WTC11 (cell line): ENCODE data around the gene POLR2A. TPM values are rescaled to one million over a fixed set of nuclear protein-coding genes. Genes with fewer than 3 reads are reported as not detected.

ENCODE experiments used
- ATAC-seq: fragments of 200-7000 bp; cut with Tn5 transposase; 2 replicates; pipeline ENCODE4 v1.10.0; 2021; ENCODE audit warnings: mild to moderate bottlenecking, moderate library complexity
- CTCF ChIA-PET: fragments of 300-600 bp; sonication (Branson Sonifier 250); formaldehyde crosslinking; loops from one replicate; lab custom pipeline; 2021; ENCODE audit warnings: antibody characterized with exemption; lab: Charles Lee
- POLR2A ChIA-PET: fragments of 350-600 bp; sonication (Branson Sonifier 250); formaldehyde crosslinking; loops from one replicate; lab custom pipeline; 2021; ENCODE audit warnings: antibody characterized with exemption; lab: Charles Lee
- DNase-seq: peaks from one replicate; pipeline ENCODE4 v3.0.0; 2021; ENCODE audit warnings: low spot score
- H3K27ac Mint-ChIP-seq: 2 replicates; pipeline ENCODE4 v1.8.0; 2021; ENCODE audit warnings: mixed read lengths
- H3K27me3 Mint-ChIP-seq: 2 replicates; pipeline ENCODE4 v1.8.0; 2021; ENCODE audit warnings: low read depth, mild to moderate bottlenecking, moderate library complexity, mixed read lengths
- H3K36me3 Mint-ChIP-seq: 2 replicates; pipeline ENCODE4 v1.8.0; 2021; ENCODE audit warnings: mixed read lengths
- H3K4me1 Mint-ChIP-seq: 2 replicates; pipeline ENCODE4 v1.8.0; 2022; ENCODE audit warnings: mixed read lengths
- H3K4me3 Mint-ChIP-seq: 2 replicates; pipeline ENCODE4 v1.8.0; 2021; ENCODE audit warnings: mild to moderate bottlenecking, moderate library complexity, mixed read lengths
- H3K9me3 Mint-ChIP-seq: 2 replicates; pipeline ENCODE4 v1.8.0; 2021; ENCODE audit warnings: mixed read lengths
- ELF4 ChIP-seq: sonication (generic); formaldehyde crosslinking; IDR thresholded peaks from 2 replicates; pipeline ENCODE4 v1.8.1; 2022; ENCODE audit warnings: low read depth, mild to moderate bottlenecking, moderate library complexity, missing genetic modification reagents
- FOXJ3 ChIP-seq: sonication (generic); formaldehyde crosslinking; IDR thresholded peaks from 2 replicates; pipeline ENCODE4 v1.9.0; 2021; ENCODE audit warnings: missing genetic modification reagents, mild to moderate bottlenecking, borderline replicate concordance
- FOXP1 ChIP-seq: sonication (generic); formaldehyde crosslinking; IDR thresholded peaks from 2 replicates; pipeline ENCODE4 v1.8.0; 2022; ENCODE audit warnings: missing genetic modification reagents, mild to moderate bottlenecking, moderate library complexity, borderline replicate concordance
- MYBL2 ChIP-seq: sonication (generic); formaldehyde crosslinking; IDR thresholded peaks from 2 replicates; pipeline ENCODE4 v1.8.1; 2023; ENCODE audit warnings: mild to moderate bottlenecking, moderate library complexity, missing genetic modification reagents
- OVOL2 ChIP-seq: fragments of 250-450 bp; sonication (Bioruptor Pico); IDR thresholded peaks from 2 replicates; pipeline ENCODE4 v1.9.0; 2021; ENCODE audit warnings: mild to moderate bottlenecking, borderline replicate concordance
- RELA ChIP-seq: sonication (generic); formaldehyde crosslinking; IDR thresholded peaks from 2 replicates; pipeline ENCODE4 v1.8.1; 2022; ENCODE audit warnings: missing genetic modification reagents, mild to moderate bottlenecking, borderline replicate concordance
- SMAD4 ChIP-seq: sonication (generic); formaldehyde crosslinking; IDR thresholded peaks from 2 replicates; pipeline ENCODE4 v1.8.0; 2022; ENCODE audit warnings: mild to moderate bottlenecking, missing genetic modification reagents
- SOX15 ChIP-seq: fragments of 250-450 bp; sonication (Bioruptor Pico); IDR thresholded peaks from 2 replicates; pipeline ENCODE4 v1.9.0; 2021; ENCODE audit warnings: mild to moderate bottlenecking
- TCF7 ChIP-seq: sonication (generic); formaldehyde crosslinking; IDR thresholded peaks from 2 replicates; pipeline ENCODE4 v1.8.0; 2022; ENCODE audit warnings: mild to moderate bottlenecking, low read depth, missing genetic modification reagents, moderate library complexity
- TEAD4 ChIP-seq: sonication (generic); formaldehyde crosslinking; IDR thresholded peaks from 2 replicates; pipeline ENCODE4 v1.8.0; 2022; ENCODE audit warnings: mild to moderate bottlenecking, missing genetic modification reagents
- TP53 ChIP-seq: sonication (generic); formaldehyde crosslinking; IDR thresholded peaks from 2 replicates; pipeline ENCODE4 v1.8.1; 2023; ENCODE audit warnings: mild to moderate bottlenecking, missing genetic modification reagents
- ZNF219 ChIP-seq: sonication (generic); formaldehyde crosslinking; IDR thresholded peaks from 2 replicates; pipeline ENCODE4 v1.8.0; 2023; ENCODE audit warnings: missing genetic modification reagents, mild to moderate bottlenecking, borderline replicate concordance
- ZNF317 ChIP-seq: sonication (generic); formaldehyde crosslinking; IDR thresholded peaks from 2 replicates; pipeline ENCODE4 v1.8.1; 2023; ENCODE audit warnings: low read depth, mild to moderate bottlenecking, moderate library complexity, missing genetic modification reagents, borderline replicate concordance
- total RNA-seq: library from RNA; stranded (reverse); gene quantifications from 3 replicates; pipeline ENCODE4 v1.2.3, GENCODE V29; 2021
- TF ChIP-seq, protein P1 (sequence below): sonication (generic); formaldehyde crosslinking; IDR thresholded peaks from 2 replicates; pipeline ENCODE4 v1.8.0; 2023; ENCODE audit warnings: missing genetic modification reagents, mild to moderate bottlenecking, borderline replicate concordance
- TF ChIP-seq, protein P2 (sequence below): sonication (generic); formaldehyde crosslinking; IDR thresholded peaks from 2 replicates; pipeline ENCODE4 v1.8.1; 2023; ENCODE audit warnings: mild to moderate bottlenecking, missing genetic modification reagents, moderate library complexity
- TF ChIP-seq, protein P3 (sequence below): sonication (generic); formaldehyde crosslinking; IDR thresholded peaks from 2 replicates; pipeline ENCODE4 v1.8.1; 2022; ENCODE audit warnings: mild to moderate bottlenecking, moderate library complexity, missing genetic modification reagents
- TF ChIP-seq, protein P4 (sequence below): sonication (generic); formaldehyde crosslinking; IDR thresholded peaks from 2 replicates; pipeline ENCODE4 v1.8.0; 2022; ENCODE audit warnings: mild to moderate bottlenecking, missing genetic modification reagents
- TF ChIP-seq, protein P5 (sequence below): sonication (generic); formaldehyde crosslinking; IDR thresholded peaks from 2 replicates; pipeline ENCODE4 v1.8.1; 2022; ENCODE audit warnings: mild to moderate bottlenecking, missing genetic modification reagents, moderate library complexity, borderline replicate concordance
- TF ChIP-seq, protein P6 (sequence below): fragments of 250-450 bp; sonication (Bioruptor Pico); IDR thresholded peaks from 2 replicates; pipeline ENCODE4 v1.9.0; 2021; ENCODE audit warnings: mild to moderate bottlenecking
- TF ChIP-seq, protein P7 (sequence below): sonication (generic); formaldehyde crosslinking; conservative IDR thresholded peaks from 2 replicates; pipeline ENCODE4 v1.8.1; 2022; ENCODE audit warnings: mild to moderate bottlenecking, missing genetic modification reagents
- TF ChIP-seq, protein P8 (sequence below): sonication (generic); formaldehyde crosslinking; IDR thresholded peaks from 2 replicates; pipeline ENCODE4 v1.8.1; 2023; ENCODE audit warnings: mild to moderate bottlenecking, missing genetic modification reagents

POLR2A gene
- total RNA-seq, 1 experiment from 2014 or later = 170 TPM

DNA sequence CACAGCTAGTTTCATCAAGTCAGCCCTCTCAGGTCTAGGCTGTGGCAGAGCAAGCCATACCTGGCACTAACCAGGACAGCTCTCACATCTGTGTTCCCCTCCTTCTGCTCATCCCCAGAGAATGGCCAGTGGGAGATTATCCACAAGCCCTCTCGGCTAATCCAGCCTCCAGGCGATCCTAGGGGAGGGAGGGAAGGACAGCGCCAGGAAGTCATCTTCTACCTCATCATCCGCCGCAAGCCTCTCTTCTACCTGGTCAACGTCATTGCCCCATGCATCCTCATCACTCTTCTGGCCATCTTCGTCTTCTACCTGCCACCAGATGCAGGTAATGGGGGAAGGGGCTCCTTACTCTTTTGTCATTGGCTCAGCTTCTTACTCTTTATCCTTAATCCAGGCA lies 35.7 kb upstream of the POLR2A start (continued):
- TF ChIP-seq, protein P1, sequence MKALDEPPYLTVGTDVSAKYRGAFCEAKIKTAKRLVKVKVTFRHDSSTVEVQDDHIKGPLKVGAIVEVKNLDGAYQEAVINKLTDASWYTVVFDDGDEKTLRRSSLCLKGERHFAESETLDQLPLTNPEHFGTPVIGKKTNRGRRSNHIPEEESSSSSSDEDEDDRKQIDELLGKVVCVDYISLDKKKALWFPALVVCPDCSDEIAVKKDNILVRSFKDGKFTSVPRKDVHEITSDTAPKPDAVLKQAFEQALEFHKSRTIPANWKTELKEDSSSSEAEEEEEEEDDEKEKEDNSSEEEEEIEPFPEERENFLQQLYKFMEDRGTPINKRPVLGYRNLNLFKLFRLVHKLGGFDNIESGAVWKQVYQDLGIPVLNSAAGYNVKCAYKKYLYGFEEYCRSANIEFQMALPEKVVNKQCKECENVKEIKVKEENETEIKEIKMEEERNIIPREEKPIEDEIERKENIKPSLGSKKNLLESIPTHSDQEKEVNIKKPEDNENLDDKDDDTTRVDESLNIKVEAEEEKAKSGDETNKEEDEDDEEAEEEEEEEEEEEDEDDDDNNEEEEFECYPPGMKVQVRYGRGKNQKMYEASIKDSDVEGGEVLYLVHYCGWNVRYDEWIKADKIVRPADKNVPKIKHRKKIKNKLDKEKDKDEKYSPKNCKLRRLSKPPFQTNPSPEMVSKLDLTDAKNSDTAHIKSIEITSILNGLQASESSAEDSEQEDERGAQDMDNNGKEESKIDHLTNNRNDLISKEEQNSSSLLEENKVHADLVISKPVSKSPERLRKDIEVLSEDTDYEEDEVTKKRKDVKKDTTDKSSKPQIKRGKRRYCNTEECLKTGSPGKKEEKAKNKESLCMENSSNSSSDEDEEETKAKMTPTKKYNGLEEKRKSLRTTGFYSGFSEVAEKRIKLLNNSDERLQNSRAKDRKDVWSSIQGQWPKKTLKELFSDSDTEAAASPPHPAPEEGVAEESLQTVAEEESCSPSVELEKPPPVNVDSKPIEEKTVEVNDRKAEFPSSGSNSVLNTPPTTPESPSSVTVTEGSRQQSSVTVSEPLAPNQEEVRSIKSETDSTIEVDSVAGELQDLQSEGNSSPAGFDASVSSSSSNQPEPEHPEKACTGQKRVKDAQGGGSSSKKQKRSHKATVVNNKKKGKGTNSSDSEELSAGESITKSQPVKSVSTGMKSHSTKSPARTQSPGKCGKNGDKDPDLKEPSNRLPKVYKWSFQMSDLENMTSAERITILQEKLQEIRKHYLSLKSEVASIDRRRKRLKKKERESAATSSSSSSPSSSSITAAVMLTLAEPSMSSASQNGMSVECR (CRISPR knock-in tag) = no peak
- TF ChIP-seq OVOL2 (CRISPR knock-in tag) = no peak
- no peak for TF ChIP-seq FOXP1 (CRISPR knock-in tag)

DNA sequence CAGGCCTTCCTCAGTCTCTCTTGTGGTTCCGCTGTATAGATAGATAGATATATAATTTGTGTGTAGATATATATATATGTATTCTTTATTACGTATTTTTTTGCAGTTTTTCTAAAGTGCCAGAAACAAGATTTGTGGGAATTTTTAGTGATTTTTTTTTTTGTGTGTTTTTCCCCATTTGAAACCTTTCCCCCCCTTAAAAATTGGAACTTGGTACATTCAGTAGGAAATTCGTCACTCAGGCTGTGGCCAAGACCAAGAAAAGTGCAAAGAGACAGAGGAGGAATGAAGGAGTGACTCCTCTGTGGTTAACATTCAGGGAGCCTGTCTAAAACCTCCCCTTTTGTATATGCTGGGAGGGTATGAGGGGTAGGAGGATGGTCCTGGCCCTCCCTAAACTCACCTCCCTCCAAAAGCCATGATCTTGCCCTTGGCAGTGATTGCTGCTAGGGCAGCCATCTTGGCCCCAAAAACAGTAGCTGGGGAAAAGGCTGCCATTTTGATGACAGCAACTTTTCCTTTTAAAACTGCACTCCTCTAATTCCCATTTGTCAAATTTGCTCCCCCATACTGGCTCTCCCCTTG lies 24.1 kb upstream of the POLR2A start:
- POLR2A ChIA-PET = interaction anchor here (1.7 kb wide), 1 partner anchor 20 kb away, joined by 3 read pairs; the partner anchor contains the start of gene FGF11
- TF ChIP-seq SOX15 = no peak
- no peak for TF ChIP-seq SMAD4 (CRISPR knock-in tag)
- TF ChIP-seq, protein P2, sequence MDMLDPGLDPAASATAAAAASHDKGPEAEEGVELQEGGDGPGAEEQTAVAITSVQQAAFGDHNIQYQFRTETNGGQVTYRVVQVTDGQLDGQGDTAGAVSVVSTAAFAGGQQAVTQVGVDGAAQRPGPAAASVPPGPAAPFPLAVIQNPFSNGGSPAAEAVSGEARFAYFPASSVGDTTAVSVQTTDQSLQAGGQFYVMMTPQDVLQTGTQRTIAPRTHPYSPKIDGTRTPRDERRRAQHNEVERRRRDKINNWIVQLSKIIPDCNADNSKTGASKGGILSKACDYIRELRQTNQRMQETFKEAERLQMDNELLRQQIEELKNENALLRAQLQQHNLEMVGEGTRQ (CRISPR knock-in tag) = no peak
- no peak for TF ChIP-seq MYBL2 (CRISPR knock-in tag)
- no peak for TF ChIP-seq TCF7 (CRISPR knock-in tag)
- no peak for TF ChIP-seq FOXJ3 (CRISPR knock-in tag)
- TF ChIP-seq ZNF219 (CRISPR knock-in tag) = no peak
- no peak for TF ChIP-seq TP53 (CRISPR knock-in tag)
- no peak for TF ChIP-seq RELA
- TF ChIP-seq, protein P3, sequence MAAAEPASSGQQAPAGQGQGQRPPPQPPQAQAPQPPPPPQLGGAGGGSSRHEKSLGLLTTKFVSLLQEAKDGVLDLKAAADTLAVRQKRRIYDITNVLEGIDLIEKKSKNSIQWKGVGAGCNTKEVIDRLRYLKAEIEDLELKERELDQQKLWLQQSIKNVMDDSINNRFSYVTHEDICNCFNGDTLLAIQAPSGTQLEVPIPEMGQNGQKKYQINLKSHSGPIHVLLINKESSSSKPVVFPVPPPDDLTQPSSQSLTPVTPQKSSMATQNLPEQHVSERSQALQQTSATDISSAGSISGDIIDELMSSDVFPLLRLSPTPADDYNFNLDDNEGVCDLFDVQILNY (CRISPR knock-in tag) = no peak
- TF ChIP-seq ZNF317 (CRISPR knock-in tag) = no peak
- TF ChIP-seq, protein P4, sequence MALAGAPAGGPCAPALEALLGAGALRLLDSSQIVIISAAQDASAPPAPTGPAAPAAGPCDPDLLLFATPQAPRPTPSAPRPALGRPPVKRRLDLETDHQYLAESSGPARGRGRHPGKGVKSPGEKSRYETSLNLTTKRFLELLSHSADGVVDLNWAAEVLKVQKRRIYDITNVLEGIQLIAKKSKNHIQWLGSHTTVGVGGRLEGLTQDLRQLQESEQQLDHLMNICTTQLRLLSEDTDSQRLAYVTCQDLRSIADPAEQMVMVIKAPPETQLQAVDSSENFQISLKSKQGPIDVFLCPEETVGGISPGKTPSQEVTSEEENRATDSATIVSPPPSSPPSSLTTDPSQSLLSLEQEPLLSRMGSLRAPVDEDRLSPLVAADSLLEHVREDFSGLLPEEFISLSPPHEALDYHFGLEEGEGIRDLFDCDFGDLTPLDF (CRISPR knock-in tag) = no peak
- TF ChIP-seq, protein P5, sequence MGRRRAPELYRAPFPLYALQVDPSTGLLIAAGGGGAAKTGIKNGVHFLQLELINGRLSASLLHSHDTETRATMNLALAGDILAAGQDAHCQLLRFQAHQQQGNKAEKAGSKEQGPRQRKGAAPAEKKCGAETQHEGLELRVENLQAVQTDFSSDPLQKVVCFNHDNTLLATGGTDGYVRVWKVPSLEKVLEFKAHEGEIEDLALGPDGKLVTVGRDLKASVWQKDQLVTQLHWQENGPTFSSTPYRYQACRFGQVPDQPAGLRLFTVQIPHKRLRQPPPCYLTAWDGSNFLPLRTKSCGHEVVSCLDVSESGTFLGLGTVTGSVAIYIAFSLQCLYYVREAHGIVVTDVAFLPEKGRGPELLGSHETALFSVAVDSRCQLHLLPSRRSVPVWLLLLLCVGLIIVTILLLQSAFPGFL = no peak
- TF ChIP-seq FOXP1 (CRISPR knock-in tag) = no peak
- TF ChIP-seq, protein P6, sequence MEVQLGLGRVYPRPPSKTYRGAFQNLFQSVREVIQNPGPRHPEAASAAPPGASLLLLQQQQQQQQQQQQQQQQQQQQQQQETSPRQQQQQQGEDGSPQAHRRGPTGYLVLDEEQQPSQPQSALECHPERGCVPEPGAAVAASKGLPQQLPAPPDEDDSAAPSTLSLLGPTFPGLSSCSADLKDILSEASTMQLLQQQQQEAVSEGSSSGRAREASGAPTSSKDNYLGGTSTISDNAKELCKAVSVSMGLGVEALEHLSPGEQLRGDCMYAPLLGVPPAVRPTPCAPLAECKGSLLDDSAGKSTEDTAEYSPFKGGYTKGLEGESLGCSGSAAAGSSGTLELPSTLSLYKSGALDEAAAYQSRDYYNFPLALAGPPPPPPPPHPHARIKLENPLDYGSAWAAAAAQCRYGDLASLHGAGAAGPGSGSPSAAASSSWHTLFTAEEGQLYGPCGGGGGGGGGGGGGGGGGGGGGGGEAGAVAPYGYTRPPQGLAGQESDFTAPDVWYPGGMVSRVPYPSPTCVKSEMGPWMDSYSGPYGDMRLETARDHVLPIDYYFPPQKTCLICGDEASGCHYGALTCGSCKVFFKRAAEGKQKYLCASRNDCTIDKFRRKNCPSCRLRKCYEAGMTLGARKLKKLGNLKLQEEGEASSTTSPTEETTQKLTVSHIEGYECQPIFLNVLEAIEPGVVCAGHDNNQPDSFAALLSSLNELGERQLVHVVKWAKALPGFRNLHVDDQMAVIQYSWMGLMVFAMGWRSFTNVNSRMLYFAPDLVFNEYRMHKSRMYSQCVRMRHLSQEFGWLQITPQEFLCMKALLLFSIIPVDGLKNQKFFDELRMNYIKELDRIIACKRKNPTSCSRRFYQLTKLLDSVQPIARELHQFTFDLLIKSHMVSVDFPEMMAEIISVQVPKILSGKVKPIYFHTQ = no peak
- TF ChIP-seq, protein P7, sequence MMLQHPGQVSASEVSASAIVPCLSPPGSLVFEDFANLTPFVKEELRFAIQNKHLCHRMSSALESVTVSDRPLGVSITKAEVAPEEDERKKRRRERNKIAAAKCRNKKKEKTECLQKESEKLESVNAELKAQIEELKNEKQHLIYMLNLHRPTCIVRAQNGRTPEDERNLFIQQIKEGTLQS (CRISPR knock-in tag) = no peak
- TF ChIP-seq, protein P8, sequence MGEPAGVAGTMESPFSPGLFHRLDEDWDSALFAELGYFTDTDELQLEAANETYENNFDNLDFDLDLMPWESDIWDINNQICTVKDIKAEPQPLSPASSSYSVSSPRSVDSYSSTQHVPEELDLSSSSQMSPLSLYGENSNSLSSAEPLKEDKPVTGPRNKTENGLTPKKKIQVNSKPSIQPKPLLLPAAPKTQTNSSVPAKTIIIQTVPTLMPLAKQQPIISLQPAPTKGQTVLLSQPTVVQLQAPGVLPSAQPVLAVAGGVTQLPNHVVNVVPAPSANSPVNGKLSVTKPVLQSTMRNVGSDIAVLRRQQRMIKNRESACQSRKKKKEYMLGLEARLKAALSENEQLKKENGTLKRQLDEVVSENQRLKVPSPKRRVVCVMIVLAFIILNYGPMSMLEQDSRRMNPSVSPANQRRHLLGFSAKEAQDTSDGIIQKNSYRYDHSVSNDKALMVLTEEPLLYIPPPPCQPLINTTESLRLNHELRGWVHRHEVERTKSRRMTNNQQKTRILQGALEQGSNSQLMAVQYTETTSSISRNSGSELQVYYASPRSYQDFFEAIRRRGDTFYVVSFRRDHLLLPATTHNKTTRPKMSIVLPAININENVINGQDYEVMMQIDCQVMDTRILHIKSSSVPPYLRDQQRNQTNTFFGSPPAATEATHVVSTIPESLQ (CRISPR knock-in tag) = no peak
- no peak for TF ChIP-seq ELF4 (CRISPR knock-in tag)
- no peak for TF ChIP-seq TEAD4 (CRISPR knock-in tag)
- Mint-ChIP-seq H3K36me3 (no peaks in the 10 kb centered on the region), H3K4me3 (no peak overlapping the region), H3K27me3 (peaks cover 9% of the 10 kb centered on the region), H3K4me1 (peaks cover 11% of the 10 kb centered on the region), H3K9me3 (no peaks in the 10 kb centered on the region), H3K27ac (no peak overlapping the region)
- DNase-seq = no peak
- no peak for ATAC-seq
- CTCF ChIA-PET = interaction anchor here (1.2 to 1.3 kb wide), 2 partner anchors 43 to 104 kb away, joined by 3 read pairs; no protein-coding TSS in a partner anchor
